Heart left ventricle (tissue), 16 donors: Measurements from ENCODE around the gene KLHL7. TPM values are rescaled to one million over a fixed set of nuclear protein-coding genes. Genes with fewer than 3 reads are reported as not detected.
"Not testable (repeated sequence)": the region's sequence is repeated elsewhere in the genome, so short reads cannot be mapped to it uniquely, and the experiment has no call there.

Experiments
- ATAC-seq, 4 donors: fragments of 200-7000 bp; cut with Tn5 transposase; one replicate each; pipeline ENCODE4 v1.9.1; 2020 to 2022; ENCODE audit warnings: moderate library complexity in 4 of 4, mild to moderate bottlenecking in 3 of 4, moderate number of reproducible peaks in 1 of 4
- DNase-seq, 5 donors: peaks; one replicate each; pipeline ENCODE4 v3.0.0-alpha.2; 2020
- H3K27ac ChIP-seq, 12 donors: fragments of 200-600 bp; sonication (generic) in 4 of 12; one replicate each; pipeline versions ENCODE4 v1.5.0 to v1.8.0; 2016 to 2022; ENCODE audit warnings: mild to moderate bottlenecking in 2 of 12
- H3K27me3 ChIP-seq, 9 donors: fragments of 200-600 bp; sonication (generic) in 2 of 9; one replicate each; pipeline versions ENCODE4 v1.5.1 to v1.8.0; 2016 to 2022; ENCODE audit warnings: mild to moderate bottlenecking in 3 of 9
- H3K36me3 ChIP-seq, 9 donors: fragments of 200-600 bp; sonication (generic) in 2 of 9; one replicate each; pipeline versions ENCODE4 v1.5.0 to v1.8.0; 2018 to 2022; ENCODE audit warnings: mild to moderate bottlenecking in 2 of 9
- H3K4me1 ChIP-seq, 12 donors: fragments of 200-600 bp; sonication (generic) in 4 of 12; one replicate each; pipeline versions ENCODE4 v1.5.0 to v1.8.0; 2016 to 2022; ENCODE audit warnings: mild to moderate bottlenecking in 3 of 12
- H3K4me3 ChIP-seq, 12 donors: fragments of 200-600 bp; sonication (generic) in 4 of 12; one replicate each; pipeline versions ENCODE4 v1.5.0 to v1.8.0; 2017 to 2022; ENCODE audit warnings: mild to moderate bottlenecking in 9 of 12, moderate library complexity in 4 of 12
- H3K9me3 ChIP-seq, 12 donors: fragments of 200-600 bp; sonication (generic) in 4 of 12; one replicate each; pipeline versions ENCODE4 v1.5.0 to v1.8.0; 2016 to 2022; ENCODE audit warnings: mild to moderate bottlenecking in 1 of 12
- CTCF ChIP-seq, 12 donors: fragments of 200-600 bp; sonication (generic) in 4 of 12; IDR thresholded peaks; one replicate each; pipeline versions ENCODE4 v1.5.0 to v1.8.0; 2018 to 2022; ENCODE audit warnings: antibody characterized with exemption in 12 of 12, mild to moderate bottlenecking in 5 of 12
- POLR2A ChIP-seq, 2 donors: fragments of 450-650 bp; IDR thresholded peaks; one replicate each; pipeline ENCODE4 v1.6.1; 2017; ENCODE audit warnings: antibody characterized with exemption in 2 of 2, mild to moderate bottlenecking in 2 of 2, moderate library complexity in 2 of 2
- WGBS, 4 donors: extraction: QIAGEN DNeasy Blood & Tissue Kit in 2 of 4; methylation state at CpG; one replicate each; pipeline versions ENCODE4 v1.1.5 to v1.1.7; 2013 to 2018; 5-methylcytosine and 5-hydroxymethylcytosine counted together
- intact Hi-C, 10 donors: fragments of 100-400 bp; cut with DNase I; formaldehyde crosslinking; loops; one replicate each; pipeline versions ENCODE4 v1.11.1 to v1.14.2; 2022
- polyA plus RNA-seq, 2 donors: library from polyadenylated mRNA; stranded (reverse); fragments of 200-250 nt; gene quantifications; one replicate each; pipeline ENCODE4 v1.2.3, GENCODE V29; 2013
- total RNA-seq, 9 donors: library from RNA; depleted of rRNA in 2 of 9; stranded (reverse); fragments of >200 nt in 2 of 9; fragmentation: NEBNext Ultra II Directional in 3 of 9; extraction: Animal tissue kit (Norgen Biotek cat#: 25700) in 3 of 9; gene quantifications; one replicate each; pipeline versions ENCODE4 v1.1.0 to v1.2.4, GENCODE V29; 2016 to 2023
- donor health status: ischemic (EF 13 %, LVEDD 7.1; RV severe dilation, severe dysfunction).
- donor health status: healthy with polysubstance abuse.
- donor health status: DM: no; HTN: yes; CAD: no.
- donor health status: DM: no; HTN: no; CAD: no.
- donor health status: ischemic (EF 25% LVEDD 6.9; RV normal size, moderate dysfunction).
- donor health status: ischemic (EF 25% LVEDD 5.7; RV mildly dilated, moderate dysfunction).
- donor health status: healthy.
- donor health status: DM: yes; HTN: yes; CAD: no.
- donor health status: ischemic (EF 35%, LVEDD 5.7; RV mildly dilated, moderate dysfunction).
- donor health status: nonischemic (EF 11% LVEDD 7.7; RV severe dilation, severe dysfunction).
- donor health status: DM: yes; HTN: yes; CAD: no.
- donor health status: PGD.
- donor health status: ischemic (EF 29% LVEDD 5.4; RV normal size, mild dysfunction).
- donor health status: nonischemic (EF 23%, LVEDD 6.1; RV moderate dilation, normal function).

Gene KLHL7
- total and polyA plus RNA-seq, 11 donors: 48.0 to 159 (median 108) TPM

- no peak for DNase-seq
- no peaks in the 10 kb centered on the region for H3K27me3 ChIP-seq
- no peaks in the 10 kb centered on the region for H3K9me3 ChIP-seq
- H3K27ac ChIP-seq: no peak overlapping the region
- peaks cover 0 to 8% (median 0%) of the 10 kb centered on the region in 12 donors for H3K4me1 ChIP-seq
- intact Hi-C loops: no loop called here
- no peak overlapping the region for H3K4me3 ChIP-seq
- no peak for ATAC-seq
- no peak for TF ChIP-seq CTCF (IDR thresholded peaks at IDR 0.05)
- no peak for TF ChIP-seq POLR2A (IDR thresholded peaks at IDR 0.05)
- no peaks in the 10 kb centered on the region for H3K36me3 ChIP-seq
- 50 to 58% (median 53%) methylated on average over 3 of the region's 3 CpGs for WGBS, 4 donors
These were observed 112.6 kb downstream of the KLHL7 start for GRCh38 chr7:23218196-23218595.

- no peak for TF ChIP-seq CTCF (IDR thresholded peaks at IDR 0.05)
- no peak for TF ChIP-seq POLR2A (IDR thresholded peaks at IDR 0.05)
- ATAC-seq (peak; percentile 4 to 64 (median 40)), DNase-seq (no peak)
- Histone ChIP-seq H3K9me3 (no peaks in the 10 kb centered on the region), H3K27me3 (no peaks in the 10 kb centered on the region), H3K4me3 (no peak overlapping the region), H3K36me3 (no peaks in the 10 kb centered on the region), H3K4me1 (peaks cover 0 to 8% (median 0%) of the 10 kb centered on the region in 12 donors), H3K27ac (no peak overlapping the region)
- WGBS, 4 donors: 27 to 49% (median 34%) methylated on average over 7 to 10 of the region's 10 CpGs
- intact Hi-C loops: no loop called here
These were observed 115.2 kb downstream of the KLHL7 start for GRCh38 chr7:23220690-23221305.

GRCh38 chr7:23222439-23223030, 117.0 kb downstream of the KLHL7 start:
- no peak overlapping the region for H3K27ac ChIP-seq
- intact Hi-C loops: no loop called here
- no peaks in the 10 kb centered on the region for H3K27me3 ChIP-seq
- DNase-seq: no peak
- TF ChIP-seq POLR2A (IDR thresholded peaks at IDR 0.05) (no peak), CTCF (IDR thresholded peaks at IDR 0.05) (no peak)
- peaks cover 0 to 5% (median 0%) of the 10 kb centered on the region in 12 donors for H3K4me1 ChIP-seq
- no peaks in the 10 kb centered on the region for H3K9me3 ChIP-seq
- 49 to 55% (median 52%) methylated on average over 5 of the region's 5 CpGs for WGBS, 4 donors
- no peaks in the 10 kb centered on the region for H3K36me3 ChIP-seq
- ATAC-seq: no peak
- no peak overlapping the region for H3K4me3 ChIP-seq

GRCh38 chr7:23224364-23224763, 118.8 kb downstream of the KLHL7 start:
- intact Hi-C loops, H3K27ac ChIP-seq, DNase-seq, H3K9me3 ChIP-seq, H3K4me1 ChIP-seq, H3K27me3 ChIP-seq, H3K36me3 ChIP-seq, H3K4me3 ChIP-seq, ATAC-seq: not testable (repeated sequence)
- 82 to 92% (median 89%) methylated on average over 4 of the region's 4 CpGs for WGBS, 4 donors
